Thyroid gland (tissue), 4 donors: ENCODE measurements around the gene NDUFAF7.

Experiments
- POLR2A ChIP-seq, 2 donors: fragments of 450-650 bp; IDR thresholded peaks; one replicate each; pipeline ENCODE4 v1.6.1; 2017; ENCODE audit warnings: antibody characterized with exemption in 2 of 2, mild to moderate bottlenecking in 2 of 2, moderate library complexity in 1 of 2
- TF ChIP-seq, protein P1 (sequence below), 6 experiments: fragments of 200-600 bp in 3 of 6; fragments of 450-650 bp in 3 of 6; sonication (generic) in 3 of 6; IDR thresholded peaks; one replicate each; pipeline ENCODE4 v1.5.1; 2016 to 2019; ENCODE audit warnings: antibody characterized with exemption in 6 of 6, mild to moderate bottlenecking in 2 of 6, inconsistent platforms in 1 of 6, moderate library complexity in 1 of 6

DNA sequence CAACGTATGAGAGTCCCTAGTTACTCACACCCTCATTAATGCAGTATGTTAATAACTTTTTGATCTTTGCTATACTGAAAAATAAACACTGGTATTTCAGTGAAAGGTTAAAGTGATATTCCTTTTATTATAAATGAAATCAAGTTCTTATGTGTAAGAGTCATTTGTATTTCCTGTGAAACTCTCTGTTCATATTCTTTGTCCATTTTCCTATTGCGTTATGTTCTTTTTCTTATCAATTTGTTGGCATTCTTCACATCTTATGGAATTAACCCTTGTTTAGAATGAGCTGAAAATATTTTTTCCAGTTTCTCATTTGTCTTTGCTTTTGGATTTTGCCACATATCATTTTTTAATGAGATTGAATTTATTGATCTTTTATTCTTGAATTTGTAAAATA lies 44.8 kb downstream of the NDUFAF7 start:
- TF ChIP-seq, protein P1, sequence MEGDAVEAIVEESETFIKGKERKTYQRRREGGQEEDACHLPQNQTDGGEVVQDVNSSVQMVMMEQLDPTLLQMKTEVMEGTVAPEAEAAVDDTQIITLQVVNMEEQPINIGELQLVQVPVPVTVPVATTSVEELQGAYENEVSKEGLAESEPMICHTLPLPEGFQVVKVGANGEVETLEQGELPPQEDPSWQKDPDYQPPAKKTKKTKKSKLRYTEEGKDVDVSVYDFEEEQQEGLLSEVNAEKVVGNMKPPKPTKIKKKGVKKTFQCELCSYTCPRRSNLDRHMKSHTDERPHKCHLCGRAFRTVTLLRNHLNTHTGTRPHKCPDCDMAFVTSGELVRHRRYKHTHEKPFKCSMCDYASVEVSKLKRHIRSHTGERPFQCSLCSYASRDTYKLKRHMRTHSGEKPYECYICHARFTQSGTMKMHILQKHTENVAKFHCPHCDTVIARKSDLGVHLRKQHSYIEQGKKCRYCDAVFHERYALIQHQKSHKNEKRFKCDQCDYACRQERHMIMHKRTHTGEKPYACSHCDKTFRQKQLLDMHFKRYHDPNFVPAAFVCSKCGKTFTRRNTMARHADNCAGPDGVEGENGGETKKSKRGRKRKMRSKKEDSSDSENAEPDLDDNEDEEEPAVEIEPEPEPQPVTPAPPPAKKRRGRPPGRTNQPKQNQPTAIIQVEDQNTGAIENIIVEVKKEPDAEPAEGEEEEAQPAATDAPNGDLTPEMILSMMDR (IDR thresholded peaks at IDR 0.05): no peak
- no peak for TF ChIP-seq POLR2A (IDR thresholded peaks at IDR 0.05)
